ENCODE data around the gene ELANE. TPM values are rescaled to one million over a fixed set of nuclear protein-coding genes. Genes with fewer than 3 reads are reported as not detected.

ELANE gene
- total and polyA plus RNA-seq, 9 of the 15 experiments (the other 6 are each of a cell fraction or from before 2014, with no cell fraction given), result not detected

GRCh38 chr19:889662-890295, 37.7 kb downstream of the ELANE start:
- peak; percentile 60 for TF ChIP-seq POLR2G (IDR thresholded peaks at IDR 0.05; ENCODE audit: low read depth, low read length)
- TF ChIP-seq RB1 (IDR thresholded peaks at IDR 0.05; ENCODE audit: low read depth), result no peak
- TF ChIP-seq POLR2A (conservative IDR thresholded peaks at IDR 0.05), result peak; percentile 34
- TF ChIP-seq SIN3B (IDR thresholded peaks at IDR 0.05; ENCODE audit: low read depth), result no peak
- no peak for TF ChIP-seq NCOA4 (IDR thresholded peaks at IDR 0.05; ENCODE audit: partially characterized antibody)
- TF ChIP-seq ZSCAN29 (IDR thresholded peaks at IDR 0.05), result no peak
- TF ChIP-seq RBFOX2 (IDR thresholded peaks at IDR 0.05; ENCODE audit: low read depth, low read length), result peak; percentile 44; the same call in 1 of the 2 replicates
- no peak for TF ChIP-seq MAFG (tag; conservative IDR thresholded peaks at IDR 0.05)
- no peaks in the 10 kb centered on the region for H3K27me3 ChIP-seq (ENCODE audit: control insufficient read depth in 2 of 2, insufficient read depth in 2 of 2, low read length in 2 of 2)
- H3K9ac ChIP-seq (ENCODE audit: insufficient read depth in 1 of 2, low read depth in 2 of 2, low read length in 2 of 2), result no peak overlapping the region
- no peak overlapping the region for H3K4me2 ChIP-seq (ENCODE audit: insufficient read depth, low read length)
- WGBS (ENCODE audit: insufficient coverage, low coverage, missing lambda C conversion rate), result 92% methylated on average over 18 of the region's 26 CpGs
- no peak overlapping the region for H2AFZ ChIP-seq (ENCODE audit: low read depth, low read length)
- H3K4me3 ChIP-seq, result no peak overlapping the region
- DNase-seq (ENCODE audit: extremely low read depth in 1 of 4, low spot score in 3 of 4) (no peak), ATAC-seq (no peak), FAIRE-seq (no peak)
- in situ Hi-C loops (cut with MboI), result no loop called here
- ChIA-PET POLR2A (interaction anchor here (0.6 to 0.7 kb wide), 2 partner anchors 14 to 208 kb away, joined by 3 to 4 read pairs; no protein-coding TSS in a partner anchor), CTCF (ENCODE audit: low intra/inter-chr PET ratio) (interaction anchor here (0.5 kb wide), 1 partner anchor 25 kb away, joined by 5 read pairs; no protein-coding TSS in a partner anchor)
- intact Hi-C loops (cut with micrococcal nuclease), result no loop called here
- H3K36me3 ChIP-seq (ENCODE audit: control insufficient read depth, insufficient read depth, low read length), result peaks cover 56% of the 10 kb centered on the region; the same call in 2 of the 3 replicates
- peaks cover 6% of the 10 kb centered on the region for H4K20me1 ChIP-seq (replicated peaks; ENCODE audit: control insufficient read depth, insufficient read depth, low read length)
- BruUV-seq (replicated peaks), result no TSS peak
- H3K4me1 ChIP-seq (replicated peaks in 1 of 2; ENCODE audit: control insufficient read depth in 2 of 2, insufficient read depth in 2 of 2, low read length in 2 of 2), result peaks cover 5 to 70% of the 10 kb centered on the region in 2 experiments; a peak in 4 of 5 replicates
- H3K9me3 ChIP-seq (replicated peaks; ENCODE audit: control insufficient read depth, insufficient read depth, low read depth, low read length), result no peaks in the 10 kb centered on the region
- H3K79me2 ChIP-seq (ENCODE audit: control insufficient read depth, insufficient read depth, low read length), result peaks cover 40% of the 10 kb centered on the region
- H3K9me1 ChIP-seq (ENCODE audit: control insufficient read depth, insufficient read depth, low read length), result no peaks in the 10 kb centered on the region
- no peak overlapping the region; the same call in 2 of the 3 replicates for H3K27ac ChIP-seq (ENCODE audit: extremely low read depth, low read depth, low read length)
